Common myeloid progenitor, CD34-positive (primary cell): ENCODE results near the gene MEX3A.
A peak's percentile ranks its signal among the peaks of the same experiment; 100 is the strongest.

ENCODE experiments used
- CTCF ChIA-PET: fragments of 350-600 bp; sonication (Branson Sonifier 250); formaldehyde crosslinking; loops from one replicate; lab custom pipeline; 2021; ENCODE audit warnings: antibody characterized with exemption; lab: Charles Lee
- POLR2A ChIA-PET: fragments of 350-600 bp; sonication (Branson Sonifier 250); formaldehyde crosslinking; loops from one replicate; lab custom pipeline; 2021; ENCODE audit warnings: antibody characterized with exemption; lab: Charles Lee
- DNase-seq, 3 donors: peaks; one replicate each; pipeline versions ENCODE4 v3.0.0 to v3.0.0-alpha.2; 2013
- H3K27ac ChIP-seq, 2 experiments: 1 replicate in 1 of 2; 2 replicates in 1 of 2; pipeline ENCODE4 v1.7.0; 2013; ENCODE audit warnings: inconsistent platforms in 2 of 2, low read length in 2 of 2, mild to moderate bottlenecking in 2 of 2, low read depth in 1 of 2, moderate library complexity in 1 of 2; ENCODE audit not compliant: severe bottlenecking in 2 of 2, insufficient read depth in 1 of 2, poor library complexity in 1 of 2
- H3K27me3 ChIP-seq, 5 experiments: replicated peaks in 2 of 5; 1 replicate in 3 of 5; 2 replicates in 2 of 5; pipeline versions ENCODE4 v1.6.1 to v1.7.0; 2013; ENCODE audit warnings: low read length in 4 of 5, mild to moderate bottlenecking in 2 of 5, moderate library complexity in 2 of 5, inconsistent platforms in 1 of 5; ENCODE audit not compliant: insufficient read depth in 5 of 5, control insufficient read depth in 4 of 5
- H3K36me3 ChIP-seq, 4 experiments: 1 replicate in 2 of 4; 2 replicates in 2 of 4; pipeline versions ENCODE4 v1.6.1 to v1.7.0; 2013; ENCODE audit warnings: low read length in 3 of 4, control low read depth in 1 of 4, mild to moderate bottlenecking in 1 of 4; ENCODE audit not compliant: control insufficient read depth in 4 of 4, insufficient read depth in 4 of 4
- H3K4me1 ChIP-seq, 4 experiments: 1 replicate in 3 of 4; 2 replicates in 1 of 4; pipeline versions ENCODE4 v1.6.1 to v1.7.1; 2013; ENCODE audit warnings: low read length in 3 of 4, mild to moderate bottlenecking in 3 of 4, control low read depth in 1 of 4, inconsistent platforms in 1 of 4, moderate library complexity in 1 of 4; ENCODE audit not compliant: control insufficient read depth in 4 of 4, insufficient read depth in 4 of 4; ENCODE audit errors: control extremely low read depth in 1 of 4
- H3K4me3 ChIP-seq, 7 experiments: 1 replicate in 4 of 7; 2 replicates in 3 of 7; pipeline versions ENCODE4 v1.5.1 to v1.7.0; 2013; ENCODE audit warnings: mild to moderate bottlenecking in 7 of 7, low read length in 6 of 7, moderate library complexity in 6 of 7, inconsistent platforms in 2 of 7, low read depth in 2 of 7, control low read depth in 1 of 7; ENCODE audit not compliant: insufficient read depth in 4 of 7, control insufficient read depth in 1 of 7; ENCODE audit errors: extremely low read depth in 1 of 7
- H3K9me3 ChIP-seq, 5 experiments: 1 replicate in 4 of 5; 2 replicates in 1 of 5; pipeline versions ENCODE4 v1.6.1 to v1.7.1; 2013; ENCODE audit warnings: low read length in 4 of 5, mild to moderate bottlenecking in 2 of 5, inconsistent platforms in 1 of 5, low read depth in 1 of 5, moderate library complexity in 1 of 5; ENCODE audit not compliant: control insufficient read depth in 4 of 5, insufficient read depth in 2 of 5; ENCODE audit errors: control extremely low read depth in 1 of 5
- WGBS: methylation state at CpG from one replicate; pipeline ENCODE4 v1.1.5; 2013; ENCODE audit not compliant: insufficient coverage; 5-methylcytosine and 5-hydroxymethylcytosine counted together

Gene MEX3A

GRCh38 chr1:156097499-156098178 is 15.4 kb upstream of the MEX3A start:
- no peak overlapping the region for H3K27ac ChIP-seq
- CTCF ChIA-PET: interaction anchor here (0.7 to 29.6 kb wide), 11 partner anchors 8 to 225 kb away, joined by 3 to 1191 read pairs (median 4); partner anchors contain the start of genes LMNA, MEX3A, PMF1 and RAB25
- DNase-seq: peak in 1 of 3 donors; percentile 38
- peaks cover 0 to 35% (median 28%) of the 10 kb centered on the region in 4 experiments for H3K4me1 ChIP-seq
- 66% methylated on average over 4 of the region's 9 CpGs for whole genome bisulfite sequencing
- peaks cover 0 to 17% (median 10%) of the 10 kb centered on the region in 5 experiments for H3K27me3 ChIP-seq
- H3K9me3 ChIP-seq: no peaks in the 10 kb centered on the region
- peak overlapping the region in 1 of 7 experiments; percentile 6 for H3K4me3 ChIP-seq
- POLR2A ChIA-PET: interaction anchor here (0.8 to 3.0 kb wide), 11 partner anchors 8 to 96 kb away, joined by 3 to 18 read pairs (median 5); partner anchors contain the start of gene LMNA
- no peaks in the 10 kb centered on the region for H3K36me3 ChIP-seq

DNA sequence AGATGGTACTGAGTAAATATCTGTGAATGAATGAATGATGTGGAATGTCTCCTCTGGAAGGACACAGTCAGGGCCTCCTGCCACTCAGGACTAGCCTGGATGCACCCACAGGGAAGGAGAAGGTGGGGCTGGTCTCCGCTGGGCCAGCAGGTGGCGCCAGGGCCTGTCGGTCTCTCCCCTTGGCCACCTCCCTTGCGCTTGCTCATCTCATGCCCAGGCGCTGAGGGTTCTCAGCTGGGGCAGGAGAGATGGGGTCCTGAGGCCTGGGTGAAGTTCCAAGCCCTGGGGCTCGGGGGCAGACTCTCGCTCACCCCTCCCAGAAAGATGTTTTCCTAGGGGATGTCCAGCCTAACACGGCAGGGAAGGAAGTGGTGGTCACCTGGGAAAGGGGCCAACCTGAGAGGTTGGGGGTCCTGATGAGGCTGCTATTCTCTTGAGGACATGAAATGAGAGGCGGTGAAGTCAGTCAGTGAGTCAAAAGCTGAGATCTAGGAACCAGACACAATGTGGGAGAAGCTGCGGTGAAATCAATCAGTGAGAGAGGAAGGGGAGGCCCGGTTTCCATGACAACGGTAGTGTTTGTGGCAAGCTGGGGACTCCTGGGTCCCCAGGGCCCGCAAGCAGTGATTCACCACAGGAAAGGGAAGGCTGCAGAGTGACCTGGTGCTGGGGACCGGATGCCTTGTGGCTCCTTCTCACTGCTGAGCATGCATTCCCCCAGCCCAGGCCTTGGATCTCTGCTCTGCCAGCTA is 14.6 kb upstream of the MEX3A start:
- peaks cover 0 to 29% (median 25%) of the 10 kb centered on the region in 4 experiments for H3K4me1 ChIP-seq
- POLR2A ChIA-PET: interaction anchor here (0.8 to 3.0 kb wide), 11 partner anchors 9 to 97 kb away, joined by 3 to 18 read pairs (median 5); partner anchors contain the start of gene LMNA

DNA sequence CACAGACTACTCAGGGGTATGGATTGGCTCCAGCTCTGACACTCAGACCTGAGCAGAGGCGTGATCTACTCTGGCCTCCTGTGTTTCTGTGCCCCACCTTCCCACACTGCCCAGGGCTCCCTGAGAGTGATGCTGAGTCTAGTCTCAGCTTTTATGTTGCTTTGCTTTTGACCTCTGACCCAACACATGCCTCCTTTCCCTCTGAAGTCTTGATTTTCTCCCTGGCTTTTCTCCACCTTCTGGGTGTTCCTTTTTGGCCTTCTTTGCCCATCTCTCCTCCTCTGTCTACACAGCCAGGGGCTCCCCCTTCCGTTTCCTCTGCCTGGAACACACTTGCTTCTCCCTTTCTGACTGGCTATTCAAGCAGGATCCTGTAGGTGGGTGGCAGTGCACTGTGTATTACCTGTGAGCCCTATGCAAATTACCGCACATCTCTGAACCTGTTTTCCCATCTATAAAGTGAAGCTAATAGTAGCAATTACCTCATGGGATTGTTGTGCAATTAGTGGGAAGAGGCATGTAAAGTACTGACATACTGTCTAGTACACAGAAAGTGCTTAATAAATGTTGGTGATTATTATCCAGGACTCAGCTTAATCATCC is 13.7 kb upstream of the MEX3A start:
- Histone ChIP-seq H3K4me1 (peaks cover 0 to 29% (median 25%) of the 10 kb centered on the region in 4 experiments), H3K27ac (no peak overlapping the region)
- no peak for DNase-seq

More for the DNA sequence above, 14.6 kb upstream of the MEX3A start:
- Histone ChIP-seq H3K4me3 (peak overlapping the region in 2 of 7 experiments; percentile 6 to 16), H3K9me3 (no peaks in the 10 kb centered on the region), H3K27me3 (peaks cover 0 to 16% (median 10%) of the 10 kb centered on the region in 5 experiments), H3K27ac (peak overlapping the region in 1 of 2 experiments; percentile 52), H3K36me3 (no peaks in the 10 kb centered on the region)
- CTCF ChIA-PET: interaction anchor here (0.7 to 29.6 kb wide), 16 partner anchors 9 to 237 kb away, joined by 3 to 1191 read pairs (median 3); partner anchors contain the start of genes LMNA, MEX3A, PMF1 and RAB25
- DNase-seq: peak; percentile 98 to 99 (median 99)
- WGBS: 1% methylated on average over 11 of the region's 14 CpGs

GRCh38 chr1:156091610-156092009 is 9.3 kb upstream of the MEX3A start:
- Histone ChIP-seq H3K27me3 (peaks cover 0 to 5% (median 0%) of the 10 kb centered on the region in 5 experiments), H3K27ac (no peak overlapping the region), H3K4me3 (no peak overlapping the region), H3K9me3 (no peaks in the 10 kb centered on the region), H3K36me3 (no peaks in the 10 kb centered on the region), H3K4me1 (peaks cover 0 to 22% (median 18%) of the 10 kb centered on the region in 4 experiments)
- POLR2A ChIA-PET: no interaction called here
- no peak for DNase-seq
- 96% methylated on average over 2 of the region's 2 CpGs for WGBS
- CTCF ChIA-PET: interaction anchor here (0.6 to 29.6 kb wide), 7 partner anchors 13 to 228 kb away, joined by 3 to 1191 read pairs (median 5); partner anchors contain the start of gene LMNA

More for the DNA sequence above, 13.7 kb upstream of the MEX3A start:
- POLR2A ChIA-PET: interaction anchor here (0.9 to 3.0 kb wide), 6 partner anchors 11 to 41 kb away, joined by 3 to 18 read pairs (median 8); no protein-coding TSS in a partner anchor
- Histone ChIP-seq H3K36me3 (no peaks in the 10 kb centered on the region), H3K9me3 (no peaks in the 10 kb centered on the region), H3K4me3 (no peak overlapping the region), H3K27me3 (peaks cover 0 to 14% (median 10%) of the 10 kb centered on the region in 5 experiments)
- 86% methylated on average over 2 of the region's 3 CpGs for whole genome bisulfite sequencing
- CTCF ChIA-PET: interaction anchor here (0.5 to 29.6 kb wide), 12 partner anchors 10 to 238 kb away, joined by 3 to 1191 read pairs (median 4); partner anchors contain the start of genes LMNA, MEX3A and RAB25

- POLR2A ChIA-PET: no interaction called here
Measured at GRCh38 chr1:156090840-156091188, 8.5 kb upstream of the MEX3A start.

GRCh38 chr1:156090138-156090839 is 8.0 kb upstream of the MEX3A start:
- 11% methylated on average over 4 of the region's 5 CpGs for WGBS
- CTCF ChIA-PET: interaction anchor here (1.0 to 29.6 kb wide), 12 partner anchors 9 to 229 kb away, joined by 3 to 1191 read pairs (median 6); partner anchors contain the start of gene LMNA
- no peak overlapping the region for H3K4me3 ChIP-seq
- H3K9me3 ChIP-seq: no peaks in the 10 kb centered on the region
- POLR2A ChIA-PET: no interaction called here
- DNase-seq: no peak
- H3K27ac ChIP-seq: no peak overlapping the region
- peaks cover 0 to 5% (median 0%) of the 10 kb centered on the region in 5 experiments for H3K27me3 ChIP-seq
- no peaks in the 10 kb centered on the region for H3K36me3 ChIP-seq
- peaks cover 0 to 17% (median 9%) of the 10 kb centered on the region in 4 experiments for H3K4me1 ChIP-seq

More at GRCh38 chr1:156090840-156091188, 8.5 kb upstream of the MEX3A start:
- peak; percentile 79 to 88 (median 81) for DNase-seq
- Histone ChIP-seq H3K4me3 (no peak overlapping the region), H3K27me3 (peaks cover 0 to 5% (median 0%) of the 10 kb centered on the region in 5 experiments), H3K27ac (no peak overlapping the region), H3K9me3 (no peaks in the 10 kb centered on the region), H3K36me3 (no peaks in the 10 kb centered on the region), H3K4me1 (peaks cover 0 to 17% (median 11%) of the 10 kb centered on the region in 4 experiments)
- CTCF ChIA-PET: interaction anchor here (0.7 to 29.6 kb wide), 12 partner anchors 8 to 228 kb away, joined by 3 to 1191 read pairs (median 6); partner anchors contain the start of gene LMNA
- 47% methylated on average over 13 of the region's 14 CpGs for WGBS
